Stimulated activated CD8-positive, alpha-beta memory T cell treated with anti-CD3 and anti-CD28 coated beads, Interleukin-4, amount 100 ng/mL, for 48 hours (primary cell): ENCODE results near the gene RAP1GDS1.
"Not testable (repeated sequence)": the region's sequence is repeated elsewhere in the genome, so short reads cannot be mapped to it uniquely, and the experiment has no call there.

ENCODE experiments used
- DNase-seq: peaks from one replicate; pipeline ENCODE4 v3.0.0-alpha.2; 2020

The RAP1GDS1 gene

GRCh38 chr4:98359646-98360045 lies 98.5 kb downstream of the RAP1GDS1 start:
- no peak for DNase-seq

- DNase-seq: no peak
Observed at GRCh38 chr4:98363431-98363830, 102.2 kb downstream of the RAP1GDS1 start.

GRCh38 chr4:98366275-98366674 lies 105.1 kb downstream of the RAP1GDS1 start:
- not testable (repeated sequence) for DNase-seq

- not testable (repeated sequence) for DNase-seq
Observed at GRCh38 chr4:98368000-98368399, 106.8 kb downstream of the RAP1GDS1 start.

GRCh38 chr4:98369322-98369721 lies 108.1 kb downstream of the RAP1GDS1 start:
- no peak for DNase-seq

- DNase-seq: no peak
Observed at GRCh38 chr4:98374643-98375042, 113.5 kb downstream of the RAP1GDS1 start.

- no peak for DNase-seq
Observed at GRCh38 chr4:98377559-98377958, 116.4 kb downstream of the RAP1GDS1 start.

GRCh38 chr4:98381306-98381705 lies 120.1 kb downstream of the RAP1GDS1 start:
- no peak for DNase-seq

GRCh38 chr4:98383431-98384106 lies 122.4 kb downstream of the RAP1GDS1 start:
- DNase-seq: no peak

- no peak for DNase-seq
Observed at GRCh38 chr4:98385831-98386230, 124.6 kb downstream of the RAP1GDS1 start.

- no peak for DNase-seq
Observed at GRCh38 chr4:98387345-98388026, 126.3 kb downstream of the RAP1GDS1 start.

GRCh38 chr4:98394134-98394533 lies 132.9 kb downstream of the RAP1GDS1 start:
- no peak for DNase-seq

GRCh38 chr4:98399915-98400314 lies 138.7 kb downstream of the RAP1GDS1 start:
- DNase-seq: no peak

- DNase-seq: no peak
Observed at GRCh38 chr4:98406819-98407218, 145.6 kb downstream of the RAP1GDS1 start.

- DNase-seq: no peak
Observed at GRCh38 chr4:98411731-98412130, 150.5 kb downstream of the RAP1GDS1 start.

- DNase-seq: no peak
Observed at GRCh38 chr4:98416844-98417243, 155.7 kb downstream of the RAP1GDS1 start.

- DNase-seq: not testable (repeated sequence)
Observed at GRCh38 chr4:98420151-98420550, 159.0 kb downstream of the RAP1GDS1 start.

- DNase-seq: no peak
Observed at GRCh38 chr4:98421111-98421510, 159.9 kb downstream of the RAP1GDS1 start.

GRCh38 chr4:98423009-98423408 lies 161.8 kb downstream of the RAP1GDS1 start:
- no peak for DNase-seq

- DNase-seq: no peak
Observed at GRCh38 chr4:98430708-98431403, 169.7 kb downstream of the RAP1GDS1 start.

- DNase-seq: no peak
Observed at GRCh38 chr4:98433691-98434090, 172.5 kb downstream of the RAP1GDS1 start.

GRCh38 chr4:98434816-98435215 lies 173.6 kb downstream of the RAP1GDS1 start:
- no peak for DNase-seq

- DNase-seq: no peak
Observed at GRCh38 chr4:98444371-98444770, 183.2 kb downstream of the RAP1GDS1 start.
